GDM1 (cell line): ENCODE data around the gene ZNF597.
A peak's percentile ranks its signal among the peaks of the same experiment; 100 is the strongest.
"Not testable (repeated sequence)": the region's sequence is repeated elsewhere in the genome, so short reads cannot be mapped to it uniquely, and the experiment has no call there.

Experiments used
- DNase-seq: peaks from one replicate; lab custom pipeline; 2025; lab: John Stamatoyannopoulos, UW

The ZNF597 gene

DNA sequence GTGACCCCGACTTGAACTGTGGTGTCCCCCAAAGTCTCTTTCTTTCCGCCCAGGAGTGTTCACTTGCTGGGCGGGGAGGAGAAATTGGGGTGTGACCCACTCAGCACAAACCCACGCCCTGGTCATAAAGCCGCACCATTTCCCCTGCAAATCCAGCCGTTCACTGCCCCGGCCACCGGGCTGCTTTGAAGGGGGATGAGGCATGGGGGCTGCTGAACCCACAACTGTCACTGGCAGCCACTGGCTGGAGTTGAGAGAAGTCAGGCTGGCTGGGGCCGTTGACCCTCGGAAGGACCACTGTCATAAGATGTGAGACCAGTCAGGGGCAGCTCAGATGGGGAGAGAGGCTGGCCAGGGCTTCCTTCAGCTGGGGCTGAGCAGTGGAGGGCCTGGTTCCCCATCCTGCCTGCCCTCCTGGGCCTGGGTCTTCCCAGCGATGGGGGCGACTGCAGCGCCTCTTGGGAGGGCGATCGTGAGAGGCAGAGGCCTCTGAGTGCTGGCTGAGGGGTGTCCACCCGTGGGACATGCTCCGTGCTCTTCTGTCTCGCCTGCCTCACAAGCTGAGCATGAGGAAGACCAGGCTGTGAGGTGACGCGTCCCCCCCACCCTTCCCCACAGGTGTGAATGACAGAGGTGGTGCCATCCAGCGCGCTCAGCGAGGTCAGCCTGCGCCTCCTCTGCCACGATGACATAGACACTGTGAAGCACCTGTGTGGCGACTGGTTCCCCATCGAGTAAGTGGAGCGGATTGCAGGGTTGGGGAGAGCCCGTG is 32.5 kb upstream of the ZNF597 start:
- no peak for DNase-seq

GRCh38 chr16:3474870-3475269 is 31.6 kb upstream of the ZNF597 start:
- DNase-seq, result not testable (repeated sequence)

DNA sequence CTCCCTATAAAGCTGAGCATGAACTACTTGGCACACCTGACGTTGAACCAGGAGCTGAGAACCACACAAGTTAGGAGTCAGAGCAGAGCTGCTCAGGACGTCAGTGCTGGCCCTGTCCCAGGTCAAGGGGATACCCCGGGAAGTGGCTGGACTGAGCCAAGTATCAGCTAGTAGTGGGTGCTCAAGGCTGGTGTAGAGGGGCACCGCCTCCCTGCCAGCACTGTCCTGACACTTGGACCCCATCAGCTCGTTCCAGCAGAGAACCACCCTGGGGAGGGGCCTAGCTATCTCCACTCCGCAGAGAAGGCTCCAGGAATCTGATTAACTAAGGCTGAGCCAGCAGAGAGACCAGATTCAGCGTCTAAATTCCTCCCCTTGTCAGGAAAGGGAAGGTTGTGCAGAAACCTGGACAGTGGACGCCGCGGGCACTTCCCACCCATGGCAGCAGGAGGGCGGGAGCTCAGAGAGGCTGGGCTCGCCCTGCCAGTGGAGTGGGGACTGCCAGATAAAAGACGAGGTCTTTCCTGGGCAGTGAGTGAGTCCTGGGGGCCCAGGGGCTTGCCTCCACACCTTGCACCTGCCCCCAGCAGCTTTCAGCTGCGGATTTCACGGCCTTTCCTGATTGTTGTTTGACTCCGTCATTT is 31.0 kb upstream of the ZNF597 start:
- no peak for DNase-seq

- DNase-seq, result not testable (repeated sequence)
Observed at GRCh38 chr16:3473596-3473943, 30.3 kb upstream of the ZNF597 start.

DNA sequence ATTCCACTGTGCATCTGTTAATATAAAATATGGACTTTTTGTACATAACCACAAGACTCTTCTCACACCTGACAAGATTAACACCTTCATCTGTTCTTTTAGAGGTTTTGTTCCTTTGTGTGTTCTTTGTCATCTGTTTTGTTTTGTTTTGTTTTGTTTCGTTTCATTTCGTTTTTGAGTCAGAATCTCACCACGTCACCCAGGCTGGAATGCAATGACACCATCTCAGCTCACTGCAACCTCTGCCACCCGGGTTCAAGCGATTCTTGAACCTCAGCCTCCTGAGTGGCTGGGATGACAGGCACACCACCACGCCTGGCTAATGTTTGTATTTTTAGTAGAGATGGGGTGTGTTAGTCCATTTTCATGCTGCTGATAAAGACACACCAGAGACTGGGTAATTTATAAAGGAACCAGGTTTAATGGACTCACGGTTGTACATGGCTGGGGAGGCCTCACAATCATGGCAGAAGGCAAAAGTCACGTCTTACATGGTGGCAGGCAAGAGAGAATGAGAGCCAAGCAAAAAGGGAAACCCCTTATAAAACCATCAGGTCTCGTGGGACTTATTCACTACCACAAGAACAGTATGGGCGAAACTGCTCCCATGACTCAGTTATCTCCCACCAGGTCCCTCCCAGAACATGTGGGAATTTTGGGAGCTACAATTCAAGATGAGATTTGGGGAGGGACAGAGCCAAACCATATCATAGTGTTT is 29.7 kb upstream of the ZNF597 start:
- no peak for DNase-seq

DNA sequence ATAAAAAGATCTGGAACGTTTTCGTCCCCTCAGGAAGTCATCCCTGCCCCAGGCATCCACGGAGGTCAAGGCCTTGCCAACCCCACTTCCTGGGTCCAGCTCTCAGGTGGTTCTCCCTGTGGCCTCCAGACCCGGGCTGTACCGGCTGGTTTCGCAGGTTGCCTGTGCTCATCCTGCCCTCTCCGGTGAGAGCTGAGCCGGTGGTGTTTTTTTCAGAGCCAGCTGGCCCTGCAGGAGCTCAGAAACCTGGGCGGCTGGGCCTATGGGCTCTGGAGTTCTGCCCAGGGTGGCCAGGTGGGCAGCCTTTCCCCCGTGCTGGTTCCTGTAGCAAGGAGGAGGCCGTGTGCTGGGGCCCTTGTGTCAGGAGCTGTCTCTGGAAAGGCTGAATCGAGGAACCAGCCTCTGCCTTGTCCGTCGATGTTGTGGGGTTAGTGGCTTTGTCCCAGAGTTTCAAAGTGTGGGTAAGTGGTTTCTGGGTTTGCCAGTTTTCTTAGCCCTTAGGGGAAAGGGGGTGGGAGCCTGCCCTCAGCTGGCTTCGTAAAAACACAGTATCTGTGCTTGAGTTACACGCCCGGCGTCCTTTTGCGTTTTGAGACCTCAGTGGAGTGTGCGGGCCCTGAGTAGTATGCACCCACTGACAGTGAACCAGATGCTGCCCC is 28.3 kb upstream of the ZNF597 start:
- no peak for DNase-seq

- no peak for DNase-seq
Observed at GRCh38 chr16:3470723-3471122, 27.4 kb upstream of the ZNF597 start.

- DNase-seq, result no peak
Observed at GRCh38 chr16:3469736-3470135, 26.4 kb upstream of the ZNF597 start.

DNA sequence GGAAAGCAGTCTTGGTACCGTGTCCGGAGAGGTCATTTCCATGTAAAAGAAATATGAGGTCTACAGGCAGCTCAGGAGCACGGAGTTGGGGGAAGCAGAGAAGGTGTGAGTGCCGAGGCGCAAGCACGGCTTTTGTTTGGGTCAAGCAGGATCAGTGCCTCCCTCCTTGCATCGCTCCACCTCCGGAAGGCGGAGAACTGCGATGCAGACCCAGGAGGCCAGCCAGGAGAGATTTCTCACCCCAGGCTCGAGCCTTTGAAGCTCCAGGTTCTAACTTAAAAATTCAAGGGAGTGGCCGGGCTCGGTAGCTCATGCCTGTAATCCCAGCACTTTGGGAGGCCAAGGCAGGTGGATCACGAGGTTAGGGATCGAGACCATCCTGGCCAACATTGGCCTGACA is 25.2 kb upstream of the ZNF597 start:
- DNase-seq, result no peak

DNA sequence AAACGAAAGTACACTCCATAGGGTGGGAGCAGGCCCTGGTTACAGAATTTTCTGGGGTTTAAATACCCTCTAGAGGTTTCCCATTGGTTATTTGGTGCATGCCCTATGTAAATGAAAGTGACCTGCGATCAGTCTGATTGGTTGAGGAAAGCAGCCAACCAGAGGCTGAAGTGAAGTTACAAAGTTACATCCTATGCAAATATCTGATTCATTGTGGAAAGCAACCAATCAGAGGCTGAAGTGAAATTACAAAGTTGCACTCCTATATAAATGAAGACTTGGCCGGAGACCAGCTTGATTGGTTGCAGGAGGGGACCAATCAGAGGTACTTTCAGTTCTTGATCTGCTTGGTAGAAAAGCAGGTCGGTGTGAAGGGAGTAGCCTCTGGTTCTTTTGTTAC is 24.6 kb upstream of the ZNF597 start:
- peak; percentile 54 for DNase-seq

DNA sequence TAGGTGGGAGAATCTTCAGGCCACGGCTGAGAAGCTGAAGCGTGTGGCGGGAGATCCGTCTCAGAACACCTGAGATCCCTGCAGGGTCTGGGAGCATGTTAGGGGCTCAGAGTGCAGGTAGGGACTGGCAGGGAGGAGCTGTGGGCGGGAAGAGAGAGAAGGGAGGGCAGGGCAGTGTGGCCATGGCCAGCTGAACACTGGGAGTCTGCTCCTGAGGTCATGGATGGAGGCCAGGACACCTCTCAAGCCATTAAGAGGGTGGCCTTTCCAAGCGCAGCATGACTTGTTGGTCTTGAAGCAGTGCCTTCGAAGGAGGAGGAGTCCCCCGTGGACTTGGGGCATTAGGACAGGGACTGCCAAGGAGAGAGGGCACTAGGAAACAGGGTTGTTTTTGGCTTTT is 23.9 kb upstream of the ZNF597 start:
- no peak for DNase-seq

- no peak for DNase-seq
Observed at GRCh38 chr16:3465911-3466584, 22.7 kb upstream of the ZNF597 start.

- DNase-seq, result no peak
Observed at GRCh38 chr16:3465301-3465700, 22.0 kb upstream of the ZNF597 start.

GRCh38 chr16:3461151-3461550 is 17.8 kb upstream of the ZNF597 start:
- DNase-seq, result peak; percentile 9

GRCh38 chr16:3460585-3460984 is 17.3 kb upstream of the ZNF597 start:
- no peak for DNase-seq

DNA sequence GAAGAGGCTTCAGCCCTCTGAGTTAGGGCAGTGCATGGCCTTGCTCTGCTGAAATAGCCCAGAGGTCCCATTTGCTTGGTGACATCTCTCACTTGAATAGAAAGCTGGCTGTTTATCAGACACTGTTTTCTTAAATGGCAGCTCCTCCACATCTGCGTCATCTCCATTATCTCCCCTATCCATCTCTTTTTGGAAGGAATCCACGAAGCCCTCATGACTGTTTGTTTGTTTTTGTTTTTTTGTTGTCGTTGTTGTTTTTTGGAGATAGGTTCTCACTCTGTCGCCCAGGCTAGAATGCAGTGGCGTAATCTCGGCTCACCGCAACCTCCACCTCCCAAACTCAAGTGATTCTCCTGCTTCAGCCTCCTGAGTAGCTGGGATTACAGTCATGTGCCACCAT is 16.8 kb upstream of the ZNF597 start:
- no peak for DNase-seq

GRCh38 chr16:3459401-3460090 is 16.2 kb upstream of the ZNF597 start:
- DNase-seq, result no peak

DNA sequence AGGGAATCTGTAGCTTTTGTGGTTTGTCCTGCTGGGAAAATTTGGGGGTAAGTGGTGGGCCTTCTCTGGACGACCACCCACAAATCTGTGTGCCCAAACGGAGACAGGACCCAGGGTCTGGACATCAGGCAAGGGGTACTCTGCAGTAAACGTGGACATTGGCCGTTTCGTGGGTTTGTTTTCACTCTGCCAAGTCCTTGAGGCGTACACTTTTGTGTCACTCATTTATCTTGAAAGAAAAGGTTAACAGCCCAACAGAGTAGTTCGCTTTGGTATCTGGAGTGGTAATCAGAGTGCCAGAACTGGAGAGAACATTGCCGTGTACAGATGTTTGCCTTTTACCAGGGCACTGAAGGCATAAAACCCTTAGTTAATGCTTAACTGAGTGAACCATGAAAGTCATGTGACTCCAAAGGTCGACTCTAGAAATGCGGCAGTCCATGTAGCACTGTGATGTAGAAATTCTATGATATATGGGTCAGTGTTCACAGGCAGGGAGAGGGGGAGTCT is 15.6 kb upstream of the ZNF597 start:
- no peak for DNase-seq

DNA sequence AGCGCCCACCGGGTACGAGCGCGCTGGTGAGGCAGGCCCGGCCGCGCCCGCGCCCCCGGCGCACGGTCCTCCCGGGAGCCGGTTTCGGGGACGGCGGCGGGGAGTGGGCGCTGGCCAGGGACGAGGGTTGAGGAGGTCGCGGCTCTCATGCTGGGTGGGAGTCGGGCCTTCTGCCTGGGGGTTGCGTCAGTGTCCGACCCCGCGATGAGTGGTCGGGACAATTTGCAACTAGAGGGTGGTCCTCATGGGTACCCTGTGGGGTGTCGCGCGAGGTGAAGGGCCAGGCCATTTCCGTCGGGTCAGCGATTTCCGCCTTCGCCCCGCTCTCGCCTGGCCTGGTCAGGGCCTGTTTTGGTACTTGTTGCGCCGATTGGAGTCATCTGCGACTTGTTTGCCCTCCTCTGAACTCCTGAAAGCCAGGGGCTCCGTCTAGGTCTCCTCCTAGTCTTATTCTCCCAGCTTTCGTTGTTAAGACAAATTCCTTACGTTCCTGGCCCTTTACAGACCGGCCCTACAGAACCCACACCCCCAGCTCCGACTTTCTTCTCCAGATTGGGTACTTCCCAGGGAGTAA is 15.1 kb upstream of the ZNF597 start:
- no peak for DNase-seq

- DNase-seq, result peak; percentile 91
Observed at GRCh38 chr16:3457434-3458252, 14.3 kb upstream of the ZNF597 start.
